Measurements from ENCODE around the gene DBNL.
"Not testable (repeated sequence)": the region's sequence is repeated elsewhere in the genome, so short reads cannot be mapped to it uniquely, and the experiment has no call there.

DNA sequence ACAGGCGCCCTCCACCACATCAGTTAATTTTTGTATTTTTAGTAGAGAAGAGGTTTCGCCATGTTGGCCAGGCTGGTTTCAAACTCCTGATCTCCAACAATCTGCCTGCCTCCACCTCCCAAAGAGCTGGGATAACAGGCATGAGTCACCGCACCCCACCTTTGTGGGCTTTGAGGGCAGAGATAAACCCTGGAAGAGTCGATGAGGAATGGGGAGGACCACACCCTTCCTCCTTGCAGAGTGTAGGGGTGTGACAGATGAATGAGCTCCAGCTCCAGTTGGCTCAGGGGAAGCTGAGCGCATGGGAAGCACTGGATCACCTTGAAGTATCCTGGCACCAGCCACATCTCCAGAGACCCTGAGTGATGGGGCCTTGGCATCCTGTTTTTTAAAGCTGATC is 14.5 kb upstream of the DBNL start:
- TF ChIP-seq, protein P1, sequence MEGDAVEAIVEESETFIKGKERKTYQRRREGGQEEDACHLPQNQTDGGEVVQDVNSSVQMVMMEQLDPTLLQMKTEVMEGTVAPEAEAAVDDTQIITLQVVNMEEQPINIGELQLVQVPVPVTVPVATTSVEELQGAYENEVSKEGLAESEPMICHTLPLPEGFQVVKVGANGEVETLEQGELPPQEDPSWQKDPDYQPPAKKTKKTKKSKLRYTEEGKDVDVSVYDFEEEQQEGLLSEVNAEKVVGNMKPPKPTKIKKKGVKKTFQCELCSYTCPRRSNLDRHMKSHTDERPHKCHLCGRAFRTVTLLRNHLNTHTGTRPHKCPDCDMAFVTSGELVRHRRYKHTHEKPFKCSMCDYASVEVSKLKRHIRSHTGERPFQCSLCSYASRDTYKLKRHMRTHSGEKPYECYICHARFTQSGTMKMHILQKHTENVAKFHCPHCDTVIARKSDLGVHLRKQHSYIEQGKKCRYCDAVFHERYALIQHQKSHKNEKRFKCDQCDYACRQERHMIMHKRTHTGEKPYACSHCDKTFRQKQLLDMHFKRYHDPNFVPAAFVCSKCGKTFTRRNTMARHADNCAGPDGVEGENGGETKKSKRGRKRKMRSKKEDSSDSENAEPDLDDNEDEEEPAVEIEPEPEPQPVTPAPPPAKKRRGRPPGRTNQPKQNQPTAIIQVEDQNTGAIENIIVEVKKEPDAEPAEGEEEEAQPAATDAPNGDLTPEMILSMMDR (IDR thresholded peaks at IDR 0.05) = not testable (repeated sequence)
- not testable (repeated sequence) for TF ChIP-seq EZH2 (IDR thresholded peaks at IDR 0.05; ENCODE audit: borderline replicate concordance, insufficient read depth, low read depth, low read length, poor library complexity, severe bottlenecking)
